ENCODE data around the gene ARMC5.

GRCh38 chr16:31441956-31442355 is 17.3 kb upstream of the ARMC5 start:
- TF ChIP-seq, protein P1, sequence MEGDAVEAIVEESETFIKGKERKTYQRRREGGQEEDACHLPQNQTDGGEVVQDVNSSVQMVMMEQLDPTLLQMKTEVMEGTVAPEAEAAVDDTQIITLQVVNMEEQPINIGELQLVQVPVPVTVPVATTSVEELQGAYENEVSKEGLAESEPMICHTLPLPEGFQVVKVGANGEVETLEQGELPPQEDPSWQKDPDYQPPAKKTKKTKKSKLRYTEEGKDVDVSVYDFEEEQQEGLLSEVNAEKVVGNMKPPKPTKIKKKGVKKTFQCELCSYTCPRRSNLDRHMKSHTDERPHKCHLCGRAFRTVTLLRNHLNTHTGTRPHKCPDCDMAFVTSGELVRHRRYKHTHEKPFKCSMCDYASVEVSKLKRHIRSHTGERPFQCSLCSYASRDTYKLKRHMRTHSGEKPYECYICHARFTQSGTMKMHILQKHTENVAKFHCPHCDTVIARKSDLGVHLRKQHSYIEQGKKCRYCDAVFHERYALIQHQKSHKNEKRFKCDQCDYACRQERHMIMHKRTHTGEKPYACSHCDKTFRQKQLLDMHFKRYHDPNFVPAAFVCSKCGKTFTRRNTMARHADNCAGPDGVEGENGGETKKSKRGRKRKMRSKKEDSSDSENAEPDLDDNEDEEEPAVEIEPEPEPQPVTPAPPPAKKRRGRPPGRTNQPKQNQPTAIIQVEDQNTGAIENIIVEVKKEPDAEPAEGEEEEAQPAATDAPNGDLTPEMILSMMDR (IDR thresholded peaks at IDR 0.05): no peak
- TF ChIP-seq POLR2AphosphoS5 (IDR thresholded peaks at IDR 0.05): no peak
- no peak for TF ChIP-seq POLR2A (IDR thresholded peaks at IDR 0.05)

Measured in sigmoid colon (tissue), 4 donors.